CD4-positive, alpha-beta T cell treated with Interleukin-10 for 1 hour (primary cell): ENCODE results near the gene SGTA.
A peak's percentile ranks its signal among the peaks of the same experiment; 100 is the strongest.
"Not testable (repeated sequence)": the region's sequence is repeated elsewhere in the genome, so short reads cannot be mapped to it uniquely, and the experiment has no call there.

ENCODE experiments used
- DNase-seq: peaks from one replicate; pipeline ENCODE4 v3.0.0-alpha.2; 2020

Gene SGTA

GRCh38 chr19:2782936-2783780, at the start of gene SGTA:
Gene SGTA (minus strand): TSS chr19:2783273. CDS start chr19:2769068, 14,205 bp downstream.
- peak; percentile 98 for DNase-seq

- no peak for DNase-seq
These were observed 44.9 kb upstream of the SGTA start for GRCh38 chr19:2827840-2828489.

GRCh38 chr19:2827022-2827421, 43.9 kb upstream of the SGTA start:
- DNase-seq = no peak

GRCh38 chr19:2824129-2824528, 41.1 kb upstream of the SGTA start:
- DNase-seq = no peak

GRCh38 chr19:2823646-2824045, 40.6 kb upstream of the SGTA start:
- no peak for DNase-seq

GRCh38 chr19:2822846-2823245, 39.8 kb upstream of the SGTA start:
- DNase-seq = no peak

GRCh38 chr19:2820112-2820702, 37.1 kb upstream of the SGTA start:
- DNase-seq = no peak

- DNase-seq = peak; percentile 97
These were observed 36.6 kb upstream of the SGTA start, which contains the start of gene ZNF554 for GRCh38 chr19:2819540-2820111. Gene ZNF554 (plus strand): TSS chr19:2819868. CDS start chr19:2820072, 204 bp downstream.

GRCh38 chr19:2817237-2817829, 34.3 kb upstream of the SGTA start:
- not testable (repeated sequence) for DNase-seq

GRCh38 chr19:2816641-2817040, 33.6 kb upstream of the SGTA start:
- no peak for DNase-seq

GRCh38 chr19:2815923-2816322, 32.9 kb upstream of the SGTA start:
- no peak for DNase-seq

GRCh38 chr19:2815191-2815614, 32.1 kb upstream of the SGTA start:
- DNase-seq = no peak

- no peak for DNase-seq
These were observed 31.4 kb upstream of the SGTA start for GRCh38 chr19:2814426-2814825.

- DNase-seq = no peak
These were observed 30.4 kb upstream of the SGTA start for GRCh38 chr19:2813235-2814160.

- DNase-seq = no peak
These were observed 29.6 kb upstream of the SGTA start for GRCh38 chr19:2812414-2813234.

GRCh38 chr19:2811735-2812413, 28.8 kb upstream of the SGTA start:
- DNase-seq = no peak

- DNase-seq = no peak
These were observed 28.2 kb upstream of the SGTA start for GRCh38 chr19:2811221-2811722.

- no peak for DNase-seq
These were observed 27.3 kb upstream of the SGTA start for GRCh38 chr19:2810141-2811091.
